HG03066 (cell line): ENCODE results near the gene FBXO5.
"Not testable (repeated sequence)": the region's sequence is repeated elsewhere in the genome, so short reads cannot be mapped to it uniquely, and the experiment has no call there.

Experiments used
- ATAC-seq: cut with Tn5 transposase; IDR thresholded peaks from one replicate; pipeline ENCODE4 v1.9.1; 2021; ENCODE audit warnings: low read depth; ENCODE audit not compliant: unreplicated experiment

Gene FBXO5

GRCh38 chr6:152993847-152994246, 11.0 kb upstream of the FBXO5 start:
- no peak for ATAC-seq

GRCh38 chr6:152993431-152993830, 10.6 kb upstream of the FBXO5 start:
- no peak for ATAC-seq

DNA sequence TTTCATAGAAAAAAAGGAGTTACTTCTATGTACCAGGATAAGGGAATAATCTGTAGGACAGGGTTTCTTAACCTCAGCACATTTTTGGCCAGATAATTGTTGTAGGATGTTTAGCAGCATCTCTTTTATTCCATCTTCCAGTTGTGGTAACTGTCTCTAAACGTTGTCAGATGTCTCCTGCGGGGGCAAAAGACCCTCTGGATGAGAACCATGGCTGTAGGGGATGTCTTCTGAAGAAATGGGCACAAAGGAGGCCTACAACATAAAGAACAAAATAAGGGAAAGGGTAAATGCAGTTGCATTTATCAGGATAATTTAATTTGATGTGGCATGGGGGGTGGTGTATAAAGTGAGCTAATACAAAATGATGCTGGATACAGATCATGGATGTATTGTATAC, 4.1 kb upstream of the FBXO5 start:
- ATAC-seq = no peak

DNA sequence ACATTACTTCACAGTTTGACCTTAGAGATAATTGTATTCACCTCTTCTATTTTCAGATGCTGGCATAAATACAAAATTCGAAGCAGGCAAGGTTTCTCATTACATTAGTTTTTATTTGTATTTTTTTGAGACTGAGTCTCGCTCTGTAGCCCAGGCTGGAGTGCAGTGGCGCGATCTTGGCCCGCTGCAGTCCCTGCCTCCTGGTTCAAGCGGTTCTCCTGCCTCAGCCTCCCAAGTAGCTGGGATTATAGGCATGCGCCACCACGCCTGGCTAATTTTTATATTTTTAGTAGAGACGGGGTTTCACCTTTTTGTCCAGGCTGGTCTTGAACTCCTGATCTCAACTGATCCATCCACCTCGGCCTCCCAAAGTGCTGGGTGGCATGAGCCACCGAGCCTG, 2.5 kb upstream of the FBXO5 start:
- not testable (repeated sequence) for ATAC-seq

- ATAC-seq = peak; percentile 33
Measured at GRCh38 chr6:152984513-152984872, 1.7 kb upstream of the FBXO5 start.

- ATAC-seq = peak; percentile 20
Measured at GRCh38 chr6:152983637-152984512, 1.0 kb upstream of the FBXO5 start.

GRCh38 chr6:152981989-152982903, 595 bp downstream of the FBXO5 start:
- ATAC-seq = no peak

DNA sequence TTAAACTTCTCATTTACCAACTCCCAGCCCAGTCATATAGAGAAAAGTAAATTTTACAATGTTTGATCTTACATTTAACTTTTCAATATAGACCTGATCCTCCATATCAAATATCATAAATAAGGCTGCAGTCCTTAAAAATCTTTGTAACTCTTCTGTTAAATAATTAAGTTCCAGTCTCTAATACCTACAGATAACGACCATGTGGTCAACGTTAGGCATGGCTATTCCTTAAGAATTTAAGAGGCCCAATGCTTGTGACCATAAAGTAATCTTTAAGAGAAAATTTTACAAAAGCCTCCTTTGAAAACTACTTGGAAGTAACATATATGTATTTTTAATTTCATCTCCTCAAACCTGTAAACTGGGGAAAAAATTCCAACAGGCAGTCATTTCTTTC, 1.6 kb downstream of the FBXO5 start:
- ATAC-seq = no peak

- ATAC-seq = no peak
Measured at GRCh38 chr6:152980656-152981055, 2.2 kb downstream of the FBXO5 start.

DNA sequence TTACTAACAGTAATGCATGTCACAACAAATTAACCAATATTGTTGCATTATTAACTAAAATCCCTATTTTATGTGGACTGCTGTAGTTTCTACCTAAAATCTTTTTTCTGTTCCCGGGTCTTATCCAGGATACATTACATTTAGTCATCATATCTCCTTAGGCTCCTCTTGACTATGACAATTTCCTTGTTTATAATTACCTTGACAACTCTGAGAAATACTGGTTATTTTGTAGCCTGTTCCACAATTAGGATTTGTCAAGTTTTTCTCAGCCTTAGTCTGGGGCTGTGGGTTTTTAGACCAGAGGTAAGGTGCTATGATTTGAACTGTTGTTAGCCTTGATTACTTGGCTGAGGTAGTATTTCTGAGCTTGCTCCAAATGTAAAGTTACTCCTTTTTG, 3.7 kb downstream of the FBXO5 start:
- ATAC-seq = no peak

DNA sequence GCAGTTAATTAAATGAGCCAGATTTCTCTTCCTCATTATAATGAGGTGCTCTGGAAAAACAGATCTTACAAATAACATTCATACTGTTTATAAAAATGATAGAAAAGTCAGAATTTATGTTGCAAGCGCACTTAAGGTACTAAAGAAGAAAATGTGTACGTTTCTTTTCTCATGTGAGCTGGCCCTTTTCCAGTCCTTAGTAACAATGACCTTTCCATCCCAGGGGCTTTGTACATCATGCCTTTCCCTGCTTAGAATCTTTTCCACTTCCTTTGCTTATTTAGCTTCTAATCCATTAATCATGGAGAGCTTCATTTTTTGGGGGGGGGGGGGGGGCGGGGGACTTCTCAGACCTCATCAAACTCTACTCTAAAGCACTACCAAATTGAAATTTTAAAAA, 4.8 kb downstream of the FBXO5 start:
- no peak for ATAC-seq

DNA sequence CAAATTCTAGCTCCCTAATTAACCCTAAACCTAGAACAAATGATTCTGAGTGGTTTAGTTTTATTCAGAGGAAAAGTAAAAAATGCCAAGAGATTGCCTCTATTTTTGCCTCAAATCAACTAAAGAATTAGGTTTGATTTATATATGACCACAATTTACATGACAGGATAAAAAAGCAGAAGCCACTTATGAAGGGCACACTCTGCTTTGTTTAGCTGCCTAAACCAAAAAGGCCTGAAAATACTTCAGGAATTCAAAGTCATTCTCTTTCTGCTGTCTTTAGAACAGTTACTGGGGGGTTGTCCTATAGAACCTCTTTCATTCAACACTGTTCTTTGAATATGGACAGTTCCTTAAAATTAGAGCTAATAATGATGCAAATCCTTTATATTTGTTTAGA, 5.3 kb downstream of the FBXO5 start:
- no peak for ATAC-seq

DNA sequence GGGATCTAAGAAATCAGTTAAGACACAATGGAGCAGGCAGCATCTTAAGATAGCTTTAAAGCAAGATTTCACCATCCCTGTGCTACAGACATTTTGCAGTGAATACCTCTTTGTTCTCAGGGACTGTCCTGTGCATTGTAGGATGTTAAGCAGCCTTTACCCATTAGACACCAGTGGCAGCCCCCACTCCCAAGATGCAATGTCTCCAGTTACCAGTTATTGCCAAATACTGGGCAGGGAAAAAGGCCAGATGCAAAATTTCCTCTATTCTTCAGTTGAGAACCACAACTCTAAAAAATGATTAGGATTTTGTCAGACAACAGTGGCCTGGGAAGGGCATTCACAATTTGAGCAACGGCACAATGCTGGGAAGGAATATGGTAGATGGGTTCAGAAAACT, 6.1 kb downstream of the FBXO5 start:
- ATAC-seq = no peak

DNA sequence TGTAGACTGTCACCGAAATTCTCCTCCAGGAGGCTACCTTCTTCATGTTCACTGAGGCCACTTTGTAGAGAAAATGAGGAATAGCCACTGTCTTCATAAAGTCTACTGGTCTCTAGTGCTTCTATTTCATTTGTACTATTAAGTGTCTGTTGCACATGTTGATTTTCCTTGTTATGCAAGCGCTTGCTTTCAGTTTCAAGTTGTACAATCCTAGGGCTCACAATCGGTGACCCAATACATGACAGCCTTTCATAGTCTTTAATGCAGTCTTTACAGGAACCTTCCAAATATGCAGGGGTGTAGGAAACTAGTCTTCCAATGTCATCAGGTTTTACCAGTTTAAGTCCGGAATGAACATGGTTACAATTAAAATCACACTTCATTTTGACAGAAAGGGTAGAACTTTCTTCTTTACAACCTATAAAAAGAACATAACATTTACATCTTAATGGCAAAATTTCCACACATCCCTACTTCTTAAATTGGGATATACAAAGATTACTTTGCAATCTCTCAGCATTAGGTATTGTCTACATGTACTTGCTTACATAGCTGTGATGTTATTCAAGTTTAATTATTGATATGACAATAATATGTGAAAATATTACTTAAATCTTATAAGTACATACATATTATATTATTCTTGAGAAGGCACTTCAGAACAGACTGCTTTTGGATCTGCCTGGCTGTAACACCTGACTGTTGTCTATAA, 7.5 kb downstream of the FBXO5 start:
- peak; percentile 46 for ATAC-seq

DNA sequence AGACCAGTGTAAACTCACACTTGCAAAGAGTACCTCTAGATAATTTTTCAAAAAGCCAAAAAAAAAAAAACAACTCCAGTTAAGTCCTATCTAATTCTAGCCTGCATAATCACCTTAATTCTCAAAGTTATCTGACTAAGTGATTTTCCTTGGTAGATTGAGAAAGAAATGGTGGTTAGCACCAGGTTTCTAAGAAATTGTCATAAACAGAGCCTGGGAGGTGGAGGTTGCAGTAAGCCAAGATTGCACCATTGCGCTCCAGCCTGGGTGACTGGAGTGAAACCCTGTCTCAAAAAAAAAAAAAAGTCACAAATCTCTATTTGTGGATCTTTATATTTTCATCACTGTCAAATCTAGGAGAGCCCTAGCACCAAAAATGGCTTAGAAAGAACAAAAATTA, 8.9 kb downstream of the FBXO5 start:
- no peak for ATAC-seq

DNA sequence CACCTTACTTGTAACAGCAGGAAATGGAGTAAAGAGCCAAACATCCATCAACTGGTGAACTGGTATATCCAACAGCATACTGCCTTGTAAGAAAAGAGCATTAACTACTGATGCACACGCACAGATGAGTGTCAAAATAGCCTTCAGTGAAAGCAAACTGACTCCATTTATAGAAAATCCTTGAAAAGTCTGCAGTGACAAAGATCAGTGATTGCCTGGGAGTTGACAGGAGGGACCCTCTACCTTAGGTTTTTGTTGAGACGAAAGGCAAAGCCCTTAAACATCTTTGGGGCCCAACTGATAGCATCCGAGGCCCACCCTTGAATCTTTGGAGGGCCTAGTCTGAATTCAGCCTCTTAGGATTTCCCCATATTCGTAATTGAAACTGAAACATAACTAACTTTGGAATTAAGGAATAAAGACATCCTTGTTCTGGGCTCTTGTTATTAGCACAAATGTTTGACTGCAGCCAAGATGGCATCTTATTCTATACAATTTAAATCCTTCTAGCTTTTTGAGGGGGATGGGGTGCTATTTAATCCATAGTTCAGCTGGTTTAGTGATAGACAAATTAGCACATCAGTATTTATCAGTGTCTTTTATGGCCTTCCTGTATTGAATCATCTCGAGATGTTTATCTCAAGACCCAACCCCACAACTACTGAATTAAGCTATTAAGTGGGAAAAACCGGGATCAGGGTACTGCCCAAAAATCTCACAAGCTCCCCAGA, 13.0 kb downstream of the FBXO5 start:
- no peak for ATAC-seq

- ATAC-seq = not testable (repeated sequence)
Measured at GRCh38 chr6:152966168-152966894, 16.5 kb downstream of the FBXO5 start.

GRCh38 chr6:152959333-152959732, 23.5 kb downstream of the FBXO5 start:
- ATAC-seq = no peak

- ATAC-seq = no peak
Measured at GRCh38 chr6:152957796-152958195, 25.0 kb downstream of the FBXO5 start.

- ATAC-seq = no peak
Measured at GRCh38 chr6:152954443-152954842, 28.4 kb downstream of the FBXO5 start.
